HS-5 (cell line): Measurements from ENCODE around the gene PWP1.
"Not testable (repeated sequence)": the region's sequence is repeated elsewhere in the genome, so short reads cannot be mapped to it uniquely, and the experiment has no call there.

Source experiments
- DNase-seq: peaks from one replicate; pipeline ENCODE4 v3.0.0-alpha.2; 2012; ENCODE audit warnings: low read depth

The PWP1 gene

DNA sequence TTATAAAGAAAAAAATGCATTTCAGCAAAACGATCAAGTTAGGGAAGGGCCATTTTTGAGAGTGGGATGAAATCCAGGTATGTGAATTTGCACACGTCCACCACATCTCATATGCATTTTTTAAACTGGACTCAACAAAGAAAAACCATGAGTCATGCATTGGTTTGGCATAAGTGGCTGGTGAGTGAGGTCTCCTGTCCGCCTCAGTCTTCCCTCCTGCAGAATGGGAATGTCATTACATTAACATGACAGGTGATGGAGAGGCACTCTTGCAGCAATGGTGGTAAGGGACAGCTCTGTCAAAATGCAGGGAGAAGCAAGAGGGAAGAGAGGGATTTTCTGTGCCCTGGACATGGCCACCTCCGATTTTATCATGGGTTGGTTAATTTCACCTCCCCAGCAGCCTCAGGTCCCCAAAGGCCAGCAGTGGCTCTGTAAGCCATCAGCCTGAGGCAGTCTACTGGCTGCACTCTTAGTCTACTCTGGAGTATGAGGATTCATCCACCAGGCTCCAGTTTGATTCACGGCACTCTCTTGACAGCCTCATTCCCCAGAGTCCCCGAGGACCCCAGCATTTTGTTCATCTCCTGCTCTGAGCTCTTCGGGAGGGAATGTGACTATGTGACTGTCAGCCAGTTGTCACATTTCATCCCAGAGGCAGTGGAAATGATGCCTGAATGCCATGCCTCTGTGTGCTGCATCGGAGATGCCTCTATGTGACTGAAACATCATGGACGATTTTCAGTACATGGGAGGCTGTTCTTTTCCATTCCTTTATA, 17.1 kb upstream of the PWP1 start:
- DNase-seq: no peak

DNA sequence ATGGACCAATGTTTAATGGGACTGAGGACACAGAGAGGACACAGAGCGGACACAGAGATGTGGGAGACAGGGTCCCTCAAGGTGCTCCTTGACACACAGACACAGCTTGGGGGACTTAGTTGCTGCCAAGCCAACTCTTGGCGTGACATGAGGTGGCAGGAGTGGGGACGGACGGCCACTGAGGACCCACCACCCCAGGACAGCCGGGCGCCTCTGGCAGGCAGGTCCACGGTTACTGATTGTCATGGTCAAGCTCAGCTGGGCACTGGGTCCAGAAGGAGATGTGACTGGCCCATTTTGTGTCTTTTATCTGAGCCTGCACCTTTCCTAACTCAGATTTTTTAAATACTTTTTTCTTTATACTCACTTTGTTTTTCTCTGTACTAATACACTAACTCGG, 15.7 kb upstream of the PWP1 start:
- DNase-seq: no peak

DNA sequence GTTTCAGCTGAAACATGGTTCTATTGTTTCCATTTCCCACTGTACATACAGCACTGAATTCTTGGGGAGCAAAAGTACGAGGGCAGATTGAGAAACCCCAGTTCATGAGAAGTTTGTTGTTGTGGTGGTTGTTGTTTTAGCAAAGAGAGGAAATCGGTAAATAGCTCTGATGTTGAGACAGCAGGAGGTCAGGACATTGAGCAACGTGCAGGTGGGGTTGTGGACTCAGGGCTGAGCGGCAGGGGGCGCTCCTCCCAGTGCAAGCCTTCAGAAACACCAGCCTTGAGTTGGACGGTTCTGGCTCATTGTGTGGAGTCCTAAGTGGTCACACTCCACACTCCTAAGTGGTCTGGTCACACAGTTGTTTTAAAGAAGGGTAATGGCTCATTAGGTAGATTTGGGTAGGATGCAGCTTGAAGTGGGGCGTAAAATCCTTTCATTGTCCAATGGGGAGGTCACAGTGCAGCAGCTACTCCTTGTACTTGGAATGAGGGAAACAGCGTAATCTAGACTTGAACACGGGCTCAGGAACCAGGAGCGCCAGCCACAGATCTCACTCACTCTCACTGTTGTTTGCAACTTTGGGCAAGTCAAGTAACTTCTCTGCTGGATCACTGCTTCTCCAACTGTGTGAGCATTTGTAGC, 14.5 kb upstream of the PWP1 start:
- no peak for DNase-seq

DNA sequence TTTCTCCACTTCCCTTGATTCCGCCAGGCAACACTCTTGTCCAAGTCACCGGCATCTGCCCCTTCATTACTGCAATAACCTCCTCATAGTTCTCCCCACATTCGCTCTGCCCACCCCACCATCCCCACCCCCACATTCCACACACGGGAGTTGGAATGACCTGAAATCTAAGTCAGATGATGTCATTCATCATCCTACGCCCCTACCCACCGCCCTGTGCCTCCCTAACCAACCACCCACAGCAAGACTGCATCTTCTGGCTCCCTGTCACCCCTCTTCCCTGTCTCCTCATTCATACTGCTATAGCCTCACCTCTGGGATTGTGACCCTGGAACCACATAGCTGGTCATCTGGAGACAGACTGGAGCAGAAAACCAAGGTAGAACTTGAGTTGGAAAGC, 7.9 kb upstream of the PWP1 start:
- no peak for DNase-seq

DNA sequence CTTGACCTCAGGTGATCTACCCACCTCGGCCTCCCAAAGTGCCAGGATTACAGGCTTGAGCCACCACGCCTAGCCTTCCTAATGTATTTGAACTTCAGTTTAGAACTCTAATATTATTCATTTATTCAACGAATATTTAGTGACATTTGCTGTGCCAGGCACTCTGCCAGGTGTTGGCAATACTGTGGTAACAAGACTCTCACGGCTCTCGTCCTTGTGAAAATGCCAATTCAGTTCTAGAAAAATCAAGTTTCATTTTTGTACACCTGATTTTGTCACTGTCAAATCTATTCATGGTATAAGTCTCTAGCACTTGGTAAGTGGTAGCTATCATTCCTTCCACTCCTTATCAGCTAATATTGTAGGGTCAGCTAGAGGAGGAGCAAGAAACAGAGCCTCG, 6.3 kb upstream of the PWP1 start:
- no peak for DNase-seq

DNA sequence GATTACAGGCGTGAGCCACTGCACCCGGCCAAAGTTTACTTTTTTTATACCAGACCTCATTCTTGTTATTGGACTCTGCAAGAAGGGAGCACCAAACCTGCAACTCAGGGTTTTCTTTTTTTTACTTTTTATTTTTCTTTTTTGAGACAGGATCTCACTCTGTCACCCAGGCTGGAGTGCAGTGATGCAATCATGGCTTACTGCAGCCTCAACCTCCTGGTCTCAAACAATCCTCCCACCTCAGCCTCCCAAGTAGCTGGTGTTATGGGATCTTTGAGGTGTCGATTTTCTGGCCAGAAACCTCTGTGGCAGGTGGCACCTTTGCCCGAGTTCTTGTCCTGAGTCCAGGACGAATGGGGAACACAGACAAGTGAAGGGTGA, 4.2 kb upstream of the PWP1 start:
- no peak for DNase-seq

DNA sequence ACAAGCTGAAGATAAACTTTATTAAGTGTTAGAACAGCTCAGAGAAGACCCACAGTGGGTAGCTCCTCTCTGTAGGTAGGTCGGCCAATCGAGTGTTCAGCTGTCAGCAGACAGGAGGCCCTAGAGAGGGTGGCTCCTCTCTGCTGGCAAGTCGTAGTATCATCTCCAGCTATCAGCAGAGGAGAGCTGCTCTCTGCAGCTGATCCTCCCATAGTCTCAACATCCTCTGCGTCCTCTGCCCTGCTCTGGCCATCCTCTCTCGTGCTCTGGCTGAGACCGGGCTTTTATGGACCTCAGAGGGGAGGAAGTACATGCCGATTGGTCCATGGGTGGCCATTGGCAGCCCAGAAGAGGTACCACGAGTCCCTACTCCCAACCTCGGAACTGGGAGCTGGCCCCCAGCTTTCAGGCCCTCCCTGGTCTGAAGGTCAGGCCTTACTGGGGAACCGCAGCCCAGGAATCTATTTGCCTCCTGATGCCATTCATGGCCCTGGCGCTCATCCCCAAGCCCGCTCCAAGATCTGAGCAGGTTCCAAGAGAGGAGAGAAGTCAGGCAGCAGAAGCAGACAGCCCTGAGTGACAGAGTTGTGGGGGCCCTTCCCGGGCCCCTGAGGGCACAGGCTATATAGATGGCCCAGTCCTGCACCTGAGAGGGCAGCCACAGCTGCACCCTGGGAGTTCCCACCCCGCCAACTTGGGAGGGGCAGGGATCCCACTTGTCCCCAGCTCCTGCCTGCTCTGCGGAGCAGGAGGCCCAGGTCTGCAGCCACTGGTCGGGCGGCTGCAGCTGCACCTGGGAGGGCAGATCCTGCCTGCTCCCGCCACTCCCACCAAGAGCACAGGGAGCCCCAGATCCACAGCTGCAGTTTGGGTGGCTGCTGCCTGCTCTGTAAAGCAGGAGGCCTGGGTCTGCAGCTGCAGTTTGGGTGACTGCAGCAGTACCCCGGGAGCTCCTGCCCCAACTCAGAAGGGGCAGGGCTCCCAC, 3.5 kb upstream of the PWP1 start:
- DNase-seq: no peak

DNA sequence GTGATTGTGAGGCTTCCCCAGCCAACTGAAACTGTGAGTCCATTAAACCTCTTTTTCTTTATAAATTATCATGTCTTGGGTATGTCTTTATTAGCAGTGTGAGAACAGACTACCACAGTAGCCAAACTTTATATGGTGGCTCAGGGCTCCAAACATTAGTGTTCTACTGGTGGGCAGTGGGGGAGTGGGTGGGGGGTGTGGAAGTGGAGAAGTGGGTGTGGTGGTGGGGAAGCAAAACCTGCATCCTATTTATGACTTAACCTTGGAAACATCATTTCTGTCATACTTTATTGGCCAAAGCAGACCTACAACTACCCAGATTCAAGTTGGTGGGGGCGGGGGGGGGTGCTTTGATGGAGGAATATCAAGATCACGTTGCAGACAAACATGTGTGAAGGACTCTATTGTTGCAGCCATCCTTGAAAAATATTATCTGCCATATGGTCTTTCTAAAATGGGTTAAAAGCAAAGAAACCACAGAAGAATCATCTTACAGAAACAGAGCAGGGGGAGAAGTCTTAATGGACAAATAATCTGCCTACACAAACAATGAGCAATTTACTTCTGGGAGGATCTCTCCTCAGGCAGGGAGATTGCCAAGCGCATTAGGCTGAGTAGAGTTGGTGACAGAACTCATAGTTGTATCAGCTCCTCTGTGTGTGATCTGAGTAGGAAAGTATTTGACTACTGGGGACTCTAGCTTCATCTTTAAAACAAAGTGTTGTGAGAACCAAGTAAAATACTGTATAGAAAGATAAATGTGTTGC, 1.4 kb upstream of the PWP1 start:
- DNase-seq: no peak

DNA sequence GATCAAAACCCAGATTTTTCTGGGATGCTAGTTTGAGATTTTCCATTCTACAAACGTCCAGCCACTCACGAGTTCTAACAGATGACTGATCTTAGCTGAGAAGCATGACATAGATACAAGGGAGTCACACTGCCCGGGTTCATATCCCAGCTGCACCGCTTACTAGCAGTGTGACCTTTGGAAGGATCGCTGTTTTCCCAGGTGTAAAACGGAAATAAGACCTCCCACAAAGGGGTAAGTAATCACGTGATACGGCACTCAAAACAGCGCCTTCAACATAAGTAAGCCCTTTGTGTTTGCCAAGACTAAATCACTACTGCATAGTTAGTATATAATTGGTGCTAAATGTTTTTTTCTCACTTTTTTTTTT, 624 bp upstream of the PWP1 start:
- DNase-seq: no peak

DNA sequence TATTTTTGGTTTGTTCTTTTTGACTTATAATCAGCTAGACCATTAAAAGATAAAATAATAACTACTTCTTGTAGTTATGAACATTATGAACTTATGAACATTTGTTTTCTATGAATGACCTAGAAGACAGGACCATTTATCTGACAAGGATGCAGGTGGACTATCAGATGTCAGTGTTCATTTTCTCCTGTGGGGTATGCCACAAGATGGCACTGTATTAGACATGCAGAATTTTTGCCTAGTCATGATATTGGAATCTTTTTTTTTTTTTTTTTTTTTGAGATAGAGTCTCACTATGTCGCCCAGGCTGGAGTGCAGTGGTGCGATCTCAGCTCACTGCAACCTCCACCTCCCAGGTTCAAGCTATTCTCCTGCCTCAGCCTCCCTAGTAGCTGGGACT, 10.2 kb downstream of the PWP1 start:
- DNase-seq: not testable (repeated sequence)

DNA sequence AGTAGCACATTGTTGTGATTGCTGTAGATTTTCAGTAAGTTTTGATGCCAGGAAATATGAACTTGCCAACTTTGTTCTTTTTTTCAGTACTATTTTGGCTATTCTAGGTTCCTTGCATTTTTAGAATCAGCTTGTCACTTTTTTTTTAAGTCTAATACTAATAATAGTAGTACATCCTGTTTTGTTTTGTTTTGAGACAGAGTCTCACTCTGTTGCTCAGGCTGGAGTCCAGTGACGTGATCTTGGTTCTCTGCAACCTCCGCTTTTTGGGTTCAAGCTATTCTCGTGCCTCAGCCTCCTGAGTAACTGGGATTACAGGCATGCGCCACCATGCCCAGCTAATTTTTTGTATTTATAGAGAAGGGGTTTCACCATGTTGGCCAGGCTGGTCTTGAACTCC, 16.5 kb downstream of the PWP1 start:
- no peak for DNase-seq

DNA sequence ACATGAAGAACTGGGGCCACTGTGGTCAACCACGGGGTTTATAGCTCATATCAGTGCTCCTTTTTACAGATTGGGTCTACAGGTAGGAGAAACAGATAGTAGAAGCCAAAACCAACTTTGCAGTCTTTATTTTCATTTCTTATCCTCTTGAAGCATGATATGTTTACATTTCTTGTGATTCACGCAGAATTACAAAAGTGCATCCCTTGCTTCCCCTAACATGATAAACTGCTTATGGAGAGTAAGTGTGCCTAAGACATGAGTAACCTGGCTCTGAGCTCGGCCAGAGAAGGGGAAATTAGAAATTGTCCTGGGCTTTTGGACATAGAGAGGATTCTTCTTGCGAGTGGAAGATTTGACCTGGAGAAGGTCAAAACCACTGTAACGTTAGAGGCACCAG, 18.4 kb downstream of the PWP1 start:
- no peak for DNase-seq

DNA sequence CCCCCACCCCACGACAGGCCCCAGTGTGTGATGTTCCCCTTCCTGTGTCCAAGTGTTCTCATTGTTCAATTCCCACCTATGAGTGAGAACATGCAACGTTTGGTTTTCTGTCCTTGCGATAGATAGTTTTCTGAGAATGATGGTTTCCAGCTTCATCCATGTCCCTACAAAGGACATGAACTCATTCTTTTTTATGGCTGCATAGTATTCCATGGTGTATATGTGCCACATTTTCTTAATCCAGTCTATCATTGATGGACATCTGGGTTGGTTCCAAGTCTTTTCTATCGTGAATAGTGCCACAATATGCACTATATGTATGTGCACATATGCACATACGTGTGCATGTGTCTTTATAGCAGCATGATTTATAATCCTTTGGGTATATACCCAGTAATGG, 19.9 kb downstream of the PWP1 start:
- DNase-seq: not testable (repeated sequence)

DNA sequence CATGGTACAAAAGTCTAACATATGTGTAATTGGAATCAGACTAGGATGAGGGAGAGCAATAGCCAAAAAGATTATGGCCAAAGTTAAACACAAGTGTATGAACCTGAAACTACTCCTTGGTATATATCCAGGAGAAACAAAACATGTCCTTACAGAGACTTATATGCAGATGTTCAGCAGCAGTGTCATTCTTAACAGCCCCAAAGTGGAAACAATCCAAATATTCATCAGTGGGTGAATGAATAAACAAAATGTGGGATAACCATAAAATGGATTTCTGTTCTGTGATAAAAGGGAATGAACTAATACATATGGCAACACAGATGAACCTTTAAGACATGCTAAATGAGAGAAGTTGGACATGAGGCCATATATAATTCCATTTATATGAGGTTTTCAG, 30.2 kb downstream of the PWP1 start:
- no peak for DNase-seq

DNA sequence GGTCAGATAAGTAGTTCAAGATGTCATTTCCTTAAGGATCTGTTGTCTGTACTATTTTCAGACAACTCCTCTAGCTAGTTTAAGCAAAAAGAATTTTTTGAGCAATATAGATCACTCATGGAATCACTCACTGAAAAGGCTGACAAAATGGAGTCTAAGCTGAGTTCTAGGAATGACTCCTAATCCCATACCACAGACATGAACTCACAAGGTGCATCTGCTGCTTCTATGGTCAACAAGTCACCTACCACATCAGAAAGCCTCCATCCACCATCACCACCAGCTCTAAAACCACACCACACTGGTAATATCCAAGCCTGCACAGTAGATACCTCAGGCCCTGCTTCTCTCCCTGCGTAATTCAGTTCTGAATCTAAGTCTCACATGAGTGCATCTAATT, 33.0 kb downstream of the PWP1 start:
- DNase-seq: no peak

DNA sequence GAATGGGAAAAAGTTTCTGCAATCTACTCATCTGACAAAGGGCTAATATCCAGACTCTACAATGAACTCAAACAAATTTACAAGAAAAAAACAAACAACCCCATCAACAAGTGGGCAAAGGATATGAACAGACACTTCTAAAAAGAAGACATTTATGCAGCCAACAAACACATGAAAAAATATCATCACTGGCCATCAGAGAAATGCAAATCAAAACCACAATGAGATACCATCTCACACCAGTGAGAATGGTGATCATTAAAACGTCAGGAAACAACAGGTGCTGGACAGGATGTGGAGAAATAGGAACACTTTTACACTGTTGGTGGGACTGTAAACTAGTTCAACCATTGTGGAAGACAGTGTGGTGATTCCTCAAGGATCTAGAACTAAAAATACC, 41.7 kb downstream of the PWP1 start:
- not testable (repeated sequence) for DNase-seq

DNA sequence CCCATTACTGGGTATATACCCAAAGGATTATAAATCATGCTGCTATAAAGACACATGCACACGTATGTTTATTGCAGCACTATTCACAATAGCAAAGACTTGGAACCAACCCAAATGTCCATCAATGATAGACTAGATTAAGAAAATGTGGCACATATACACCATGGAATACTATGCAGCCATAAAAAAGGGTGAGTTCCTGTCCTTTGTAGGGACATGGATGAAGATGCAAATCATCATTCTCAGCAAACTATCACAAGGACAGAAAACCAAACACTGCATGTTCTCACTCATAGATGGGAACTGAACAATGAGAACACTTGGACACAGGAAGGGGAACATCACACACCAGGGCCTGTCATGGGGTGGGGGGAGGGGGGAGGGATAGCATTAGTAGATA, 42.1 kb downstream of the PWP1 start:
- DNase-seq: not testable (repeated sequence)

DNA sequence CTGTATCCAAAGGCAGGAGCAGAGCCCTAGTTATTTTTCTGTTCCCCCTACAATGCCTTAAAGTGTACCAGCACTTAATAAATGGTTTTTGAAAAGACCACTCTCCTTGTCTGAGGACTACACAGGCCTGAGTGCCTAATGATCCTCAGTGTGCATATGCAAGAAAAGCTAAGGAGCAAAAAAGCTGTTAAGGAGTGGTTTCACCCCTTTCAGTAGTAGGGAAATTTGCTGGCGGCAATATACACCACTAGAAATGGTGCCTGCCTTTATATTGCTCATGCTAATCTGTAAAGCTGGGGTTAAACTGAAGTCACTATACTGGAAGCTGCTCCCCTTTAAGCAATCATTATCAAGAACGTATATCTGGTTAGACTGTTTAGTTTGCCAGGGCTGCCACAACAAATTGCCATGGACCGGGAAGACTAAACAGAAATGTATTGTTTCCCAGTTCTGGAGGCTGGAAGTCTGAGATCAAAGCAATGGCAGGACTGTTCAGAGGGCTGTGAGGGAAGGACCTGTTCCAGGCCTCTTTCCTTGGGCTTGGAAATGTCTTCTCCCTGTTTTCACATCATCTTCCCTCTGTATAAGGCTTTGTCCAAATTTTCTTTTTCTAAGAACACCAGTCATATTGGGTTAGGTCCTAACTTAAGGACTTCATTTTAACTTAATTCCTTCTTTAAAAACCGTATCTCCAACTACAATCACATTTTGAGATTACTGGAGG, 45.2 kb downstream of the PWP1 start:
- DNase-seq: no peak

DNA sequence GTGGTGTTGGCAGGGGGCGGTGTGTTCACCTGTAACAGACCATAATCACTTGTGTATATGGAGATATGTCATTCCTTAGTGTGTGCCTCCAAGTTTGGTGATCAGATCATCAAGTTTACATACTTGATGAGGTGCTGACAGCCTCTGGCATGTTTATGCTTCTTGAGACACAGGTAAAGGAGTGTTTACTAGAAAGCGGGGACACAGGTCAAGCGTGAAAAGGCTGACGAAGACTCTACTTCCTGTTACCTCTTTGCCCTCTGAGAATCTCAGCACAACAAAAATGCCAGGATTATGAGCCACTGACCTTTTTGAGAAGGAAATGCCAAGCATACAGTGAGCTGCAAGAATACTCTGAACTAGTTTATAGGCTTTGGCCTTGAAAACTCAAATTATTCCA, 45.8 kb downstream of the PWP1 start:
- no peak for DNase-seq

DNA sequence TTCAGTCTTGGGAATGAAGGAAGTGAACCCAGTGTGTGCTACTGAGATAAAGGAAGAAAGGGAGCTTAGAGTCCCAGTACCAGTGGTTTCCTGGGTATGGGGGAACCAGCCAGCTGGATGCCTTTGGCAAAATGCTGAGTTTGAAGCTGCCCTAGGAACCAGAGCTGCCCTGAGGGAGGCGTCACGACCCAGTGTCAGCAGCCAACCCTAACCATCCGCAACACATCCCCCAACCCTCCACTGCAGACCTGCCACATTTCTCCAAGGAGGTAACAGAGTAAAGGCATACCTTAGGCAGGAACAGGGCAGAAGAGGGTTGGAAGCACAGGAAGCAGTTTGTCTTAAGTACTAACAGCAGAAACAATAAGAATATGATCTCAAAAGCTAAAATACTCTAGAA, 46.8 kb downstream of the PWP1 start:
- DNase-seq: no peak

DNA sequence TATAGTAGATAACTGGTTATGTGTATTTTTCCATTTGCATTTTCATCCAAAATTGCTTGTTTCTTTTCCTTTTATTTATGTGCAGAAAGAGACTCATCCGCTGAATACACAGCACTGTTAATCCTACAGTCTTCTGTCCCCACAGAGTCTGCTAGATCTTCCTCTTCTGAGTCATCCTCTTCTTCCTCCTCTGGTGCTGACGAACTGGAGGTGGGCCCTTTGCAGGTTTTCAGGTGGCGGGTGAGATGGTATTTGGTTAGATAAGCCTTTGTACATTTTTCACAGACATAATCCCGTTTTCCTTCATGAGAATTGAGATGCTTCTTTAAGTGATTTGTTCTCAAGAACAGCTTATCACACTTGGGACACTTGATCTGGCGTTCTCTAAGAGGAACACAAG, 48.5 kb downstream of the PWP1 start:
- DNase-seq: no peak
